Fibroblast of villous mesenchyme (primary cell): Measurements from ENCODE around the gene ACCS. TPM values are rescaled to one million over a fixed set of nuclear protein-coding genes. Genes with fewer than 3 reads are reported as not detected.

Source experiments
- DNase-seq: peaks from one replicate; pipeline ENCODE4 v3.0.0-alpha.2; 2010; ENCODE audit warnings: low read depth
- H3K4me3 ChIP-seq: 2 replicates; pipeline ENCODE4 v1.5.1; 2011; ENCODE audit warnings: low read depth, mild to moderate bottlenecking, low read length
- CTCF ChIP-seq: IDR thresholded peaks from 2 replicates; pipeline ENCODE4 v1.5.1; 2012; ENCODE audit warnings: low read depth, mild to moderate bottlenecking, low read length; ENCODE audit not compliant: insufficient read depth
- total RNA-seq: library from RNA; depleted of rRNA; stranded (reverse); fragments of >200 nt; gene quantifications from 2 replicates; pipeline ENCODE4 v1.2.3, GENCODE V29; 2012

The ACCS gene, protein sequence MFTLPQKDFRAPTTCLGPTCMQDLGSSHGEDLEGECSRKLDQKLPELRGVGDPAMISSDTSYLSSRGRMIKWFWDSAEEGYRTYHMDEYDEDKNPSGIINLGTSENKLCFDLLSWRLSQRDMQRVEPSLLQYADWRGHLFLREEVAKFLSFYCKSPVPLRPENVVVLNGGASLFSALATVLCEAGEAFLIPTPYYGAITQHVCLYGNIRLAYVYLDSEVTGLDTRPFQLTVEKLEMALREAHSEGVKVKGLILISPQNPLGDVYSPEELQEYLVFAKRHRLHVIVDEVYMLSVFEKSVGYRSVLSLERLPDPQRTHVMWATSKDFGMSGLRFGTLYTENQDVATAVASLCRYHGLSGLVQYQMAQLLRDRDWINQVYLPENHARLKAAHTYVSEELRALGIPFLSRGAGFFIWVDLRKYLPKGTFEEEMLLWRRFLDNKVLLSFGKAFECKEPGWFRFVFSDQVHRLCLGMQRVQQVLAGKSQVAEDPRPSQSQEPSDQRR
- total RNA-seq, result 12.6 and 18.6 TPM in 2 replicates

- peak; percentile 51 for TF ChIP-seq CTCF
- DNase-seq, result peak; percentile 88
- peak within 1 kb of the TSS; percentile 72 for H3K4me3 ChIP-seq
Measured at GRCh38 chr11:44065841-44066731, at the start of gene ACCS. Gene ACCS (plus strand): TSS chr11:44066270. CDS start chr11:44067628, 1,358 bp downstream.

GRCh38 chr11:44016546-44017442 is 49.3 kb upstream of the ACCS start:
- no peak for DNase-seq
- TF ChIP-seq CTCF, result no peak
- no peak overlapping the region for H3K4me3 ChIP-seq

GRCh38 chr11:44017443-44018126 is 48.5 kb upstream of the ACCS start:
- no peak for TF ChIP-seq CTCF
- H3K4me3 ChIP-seq, result no peak overlapping the region
- DNase-seq, result no peak

GRCh38 chr11:44018127-44018521 is 47.9 kb upstream of the ACCS start:
- DNase-seq, result no peak
- H3K4me3 ChIP-seq, result no peak overlapping the region
- no peak for TF ChIP-seq CTCF

GRCh38 chr11:44018829-44019228 is 47.2 kb upstream of the ACCS start:
- no peak overlapping the region for H3K4me3 ChIP-seq
- DNase-seq, result no peak
- no peak for TF ChIP-seq CTCF

- no peak for DNase-seq
- H3K4me3 ChIP-seq, result no peak overlapping the region
- TF ChIP-seq CTCF, result no peak
Measured at GRCh38 chr11:44024977-44025376, 41.1 kb upstream of the ACCS start.
